A375 (cell line): ENCODE data around the gene ATP2B2. TPM values are rescaled to one million over a fixed set of nuclear protein-coding genes. Genes with fewer than 3 reads are reported as not detected.

ENCODE experiments used
- small RNA-seq: library from RNA; depleted of rRNA; stranded (forward); fragments of <200 nt; gene quantifications from one replicate; pipeline ENCODE3, GENCODE V24; 2014
- total RNA-seq: library from RNA; depleted of rRNA; stranded (reverse); fragments of >200 nt; shearing (Covaris generic); gene quantifications from 2 replicates; pipeline ENCODE4 v1.2.3, GENCODE V29; 2014; rRNA removed

ATP2B2 gene
- total RNA-seq = under 0.01 TPM in 1 of 2 replicates, not detected in the other

DNA sequence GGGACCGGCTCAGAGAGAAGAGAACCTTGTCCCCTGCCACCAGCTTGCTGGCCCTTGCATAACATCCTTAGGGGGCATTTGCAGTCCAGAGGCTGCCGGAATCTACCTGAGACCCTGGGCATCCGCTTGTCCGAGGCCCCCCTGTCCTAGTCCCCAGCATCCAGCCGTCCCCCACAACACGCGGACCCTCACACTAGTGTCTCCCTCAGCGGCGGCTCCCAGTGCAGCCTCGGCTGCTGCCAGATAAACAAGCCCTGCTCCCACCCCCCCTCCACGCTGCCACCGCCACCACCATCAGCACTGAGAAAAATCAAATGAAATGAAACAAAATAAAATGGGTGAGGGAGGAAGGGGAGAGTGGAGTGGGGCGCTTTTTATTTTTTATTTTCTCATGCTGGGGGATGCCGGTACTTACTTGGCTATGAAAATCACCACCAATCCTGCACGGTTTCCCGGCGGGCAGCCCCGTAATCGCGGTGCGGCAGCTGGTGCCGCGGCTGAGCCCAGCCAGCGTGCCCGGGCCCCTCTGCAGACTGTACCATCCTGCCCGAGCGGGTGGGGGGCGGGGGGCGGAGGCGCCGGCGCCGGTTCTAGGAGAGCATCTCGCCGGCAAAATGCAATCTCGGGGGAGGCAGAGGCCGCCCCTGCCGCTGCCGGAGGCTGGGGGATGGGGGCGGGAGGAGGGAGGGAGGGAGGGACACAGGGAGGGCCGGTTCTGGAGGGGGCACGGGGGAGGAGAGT, at the start of gene ATP2B2:
Gene ATP2B2, minus strand, starts transcription at position 537 of the 741 bp plus-strand sequence. CDS start 56,043 bp downstream, outside the sequence.

DNA sequence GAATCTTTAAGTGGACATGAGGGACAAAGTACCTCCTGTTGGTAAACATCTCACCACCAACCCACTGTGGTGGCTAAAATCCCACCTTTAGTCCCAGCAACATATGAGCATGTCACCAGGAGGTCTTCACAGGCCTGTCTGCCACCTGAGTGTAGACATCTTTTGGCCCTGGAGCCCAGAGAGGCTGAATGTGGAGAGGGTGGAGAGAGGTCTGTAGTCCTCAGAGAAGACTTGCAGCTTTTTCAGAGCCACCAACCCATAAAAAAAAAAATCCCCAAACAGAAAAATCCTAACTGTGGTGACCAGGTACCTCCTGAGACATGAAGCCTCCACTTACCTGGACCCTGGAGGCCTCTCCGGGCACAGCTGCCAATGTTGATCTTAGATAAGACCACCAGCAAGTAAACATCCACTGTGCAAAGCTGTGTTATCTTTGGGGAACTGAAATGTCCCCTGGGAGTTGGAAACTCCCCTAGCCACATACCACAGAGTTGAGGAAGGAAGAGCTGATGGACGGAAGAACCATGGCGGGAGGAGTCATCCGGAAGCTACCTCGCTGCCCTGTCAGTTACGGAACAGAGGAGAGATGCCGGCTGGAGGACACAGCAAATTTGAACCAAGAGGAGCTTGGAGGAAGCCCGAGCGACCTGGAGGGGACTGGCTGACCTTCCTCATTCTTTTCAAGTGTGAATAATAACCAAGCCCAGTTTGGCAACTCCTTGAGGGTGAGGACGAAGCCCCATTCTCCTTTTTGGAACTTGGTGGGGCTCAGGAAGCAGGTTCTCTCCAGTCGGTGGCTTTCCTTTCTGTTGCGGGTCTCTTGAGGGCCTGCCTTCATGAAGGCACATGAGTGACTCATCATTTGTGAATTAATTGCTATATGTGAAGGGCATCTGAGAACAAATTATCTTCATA, 212.6 kb downstream of the ATP2B2 start, which contains the start of gene GHRL:
Gene GHRL, minus strand, starts transcription at position 443 of the 915 bp plus-strand sequence. CDS start 2,767 bp downstream, outside the sequence.

Small RNA genes lying within 50 kb of the gene (small RNA-seq; reads per million reads assigned to genes)
- not detected for gene MIR378B
- gene MIR885 = not detected
- not detected for gene RF02126

Other genes with a start within 250 kb of the ATP2B2 start
- 0.13 and 1.8 TPM in 2 replicates for gene GHRL, start 212.6 kb downstream of the ATP2B2 start, total RNA-seq
- gene SEC13, start 184.5 kb downstream of the ATP2B2 start, total RNA-seq = 188 and 202 TPM in 2 replicates